Measurements from ENCODE around the gene ATP2A2. TPM values are rescaled to one million over a fixed set of nuclear protein-coding genes. Genes with fewer than 3 reads are reported as not detected.

ATP2A2 gene
- total and polyA plus RNA-seq, 12 donors = 20.8 to 312 (median 121) TPM

- 22 to 26% (median 25%) methylated on average over 10 to 12 of the region's 12 CpGs for WGBS, 4 donors
- no peaks in the 10 kb centered on the region for H3K27me3 ChIP-seq
- TF ChIP-seq POLR2A (IDR thresholded peaks at IDR 0.05) = no peak
- TF ChIP-seq CTCF (IDR thresholded peaks at IDR 0.05) = no peak
- no peaks in the 10 kb centered on the region for H3K9me3 ChIP-seq (replicated peaks in 1 of 3)
- intact Hi-C loops (cut with DNase I) = no loop called here
- H3K4me1 ChIP-seq (replicated peaks in 1 of 2) = peaks cover 19 to 29% of the 10 kb centered on the region in 2 donors
- no peak overlapping the region for H3K4me3 ChIP-seq
- peak overlapping the region in 4 of 5 donors; percentile 29 to 93 (median 66) for H3K27ac ChIP-seq
- DNase-seq = peak; percentile 43 to 81 (median 65)
- no peaks in the 10 kb centered on the region for H3K36me3 ChIP-seq (replicated peaks in 1 of 2)
These were observed 24.1 kb upstream of the ATP2A2 start for GRCh38 chr12:110256780-110257431.

- intact Hi-C loops (cut with DNase I) = no loop called here
- no peak overlapping the region for H3K27ac ChIP-seq
- peaks cover 12 to 22% of the 10 kb centered on the region in 2 donors for H3K4me1 ChIP-seq (replicated peaks in 1 of 2)
- no peak overlapping the region for H3K4me3 ChIP-seq
- TF ChIP-seq POLR2A (IDR thresholded peaks at IDR 0.05) = no peak
- TF ChIP-seq CTCF (IDR thresholded peaks at IDR 0.05) = no peak
- no peak for DNase-seq
- H3K27me3 ChIP-seq = no peaks in the 10 kb centered on the region
- H3K9me3 ChIP-seq (replicated peaks in 1 of 3) = no peaks in the 10 kb centered on the region
- H3K36me3 ChIP-seq (replicated peaks in 1 of 2) = no peaks in the 10 kb centered on the region
- WGBS, 4 donors = 71 to 75% (median 73%) methylated on average over 12 of the region's 12 CpGs
These were observed 22.6 kb upstream of the ATP2A2 start for GRCh38 chr12:110258466-110258865.

GRCh38 chr12:110262442-110263388 lies 18.3 kb upstream of the ATP2A2 start:
- intact Hi-C loops (cut with DNase I) = no loop called here
- 75 to 79% (median 76%) methylated on average over 17 of the region's 17 CpGs for WGBS, 4 donors
- DNase-seq = no peak
- Histone ChIP-seq H3K4me1 (replicated peaks in 1 of 2) (peaks cover 0 to 16% of the 10 kb centered on the region in 2 donors), H3K27ac (no peak overlapping the region), H3K36me3 (replicated peaks in 1 of 2) (no peaks in the 10 kb centered on the region), H3K9me3 (replicated peaks in 1 of 3) (no peaks in the 10 kb centered on the region), H3K4me3 (no peak overlapping the region), H3K27me3 (no peaks in the 10 kb centered on the region)
- no peak for TF ChIP-seq POLR2A (IDR thresholded peaks at IDR 0.05)
- TF ChIP-seq CTCF (IDR thresholded peaks at IDR 0.05) = no peak

GRCh38 chr12:110266381-110266960 lies 14.6 kb upstream of the ATP2A2 start:
- Histone ChIP-seq H3K4me3 (no peak overlapping the region), H3K27me3 (no peaks in the 10 kb centered on the region), H3K27ac (peak overlapping the region in 2 of 5 donors; percentile 37 to 41), H3K4me1 (replicated peaks in 1 of 2) (peaks cover 19 to 40% of the 10 kb centered on the region in 2 donors), H3K9me3 (replicated peaks in 1 of 3) (no peaks in the 10 kb centered on the region), H3K36me3 (replicated peaks in 1 of 2) (no peaks in the 10 kb centered on the region)
- intact Hi-C loops (cut with DNase I) = no loop called here
- WGBS, 4 donors = 78 to 87% (median 79%) methylated on average over 5 of the region's 5 CpGs
- TF ChIP-seq POLR2A (IDR thresholded peaks at IDR 0.05) (no peak), CTCF (IDR thresholded peaks at IDR 0.05) (no peak)
- DNase-seq = no peak
